ENCODE results near the gene ZNG1F.
"Not testable (repeated sequence)": the region's sequence is repeated elsewhere in the genome, so short reads cannot be mapped to it uniquely, and the experiment has no call there.

ZNG1F gene

DNA sequence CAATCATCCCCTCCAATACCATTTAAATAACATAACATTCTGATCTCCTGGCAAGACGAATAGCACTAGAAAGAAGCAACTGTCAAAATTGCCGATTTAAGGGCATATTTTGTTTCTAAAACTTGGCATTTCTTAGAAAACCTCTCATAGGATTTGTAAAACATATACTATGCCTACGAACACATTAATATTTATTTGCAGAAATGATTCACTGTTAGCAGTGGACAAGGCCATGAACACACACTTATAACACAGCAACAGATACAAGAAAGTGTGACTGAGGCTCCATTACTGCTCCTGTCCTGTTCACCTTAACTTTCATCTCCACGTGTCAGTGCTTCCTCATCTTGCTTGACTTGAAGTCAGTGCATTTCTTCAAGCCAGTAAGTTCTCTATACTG lies 106.8 kb downstream of the ZNG1F start:
- DNase-seq, result not testable (repeated sequence)

Measured in SHP77 (cell line).